GM23338 (cell line): ENCODE results near the gene HOXD8.

Source experiments
- CREB1 ChIP-seq: fragments of 250-450 bp; sonication (Bioruptor Pico); IDR thresholded peaks from 2 replicates; pipeline ENCODE4 v1.5.0; 2020; ENCODE audit warnings: low read depth, mild to moderate bottlenecking, moderate library complexity
- EZH2 ChIP-seq: fragments of 200-600 bp; sonication (generic); IDR thresholded peaks from one replicate; pipeline ENCODE4 v1.8.0; 2017; ENCODE audit warnings: antibody characterized with exemption, mild to moderate bottlenecking, low read depth; ENCODE audit not compliant: unreplicated experiment
- EZH2phosphoT487 ChIP-seq: fragments of 200-600 bp; sonication (generic); IDR thresholded peaks from one replicate; pipeline ENCODE4 v1.8.1; 2018; ENCODE audit warnings: antibody characterized with exemption; ENCODE audit not compliant: unreplicated experiment
- JUNB ChIP-seq: IDR thresholded peaks from one replicate; pipeline ENCODE4 v1.6.1; 2016; ENCODE audit warnings: antibody characterized with exemption; ENCODE audit not compliant: unreplicated experiment
- NANOG ChIP-seq: IDR thresholded peaks from 2 replicates; pipeline ENCODE4 v1.6.1; 2016; ENCODE audit warnings: antibody characterized with exemption, borderline replicate concordance
- POLR2AphosphoS5 ChIP-seq: IDR thresholded peaks from 2 replicates; pipeline ENCODE4 v1.6.1; 2016; ENCODE audit warnings: antibody characterized with exemption, low read depth
- ZNF114 ChIP-seq: fragments of 250-450 bp; sonication (Bioruptor Pico); IDR thresholded peaks from 2 replicates; pipeline ENCODE4 v1.5.0; 2020; ENCODE audit warnings: mild to moderate bottlenecking, moderate library complexity
- TF ChIP-seq, protein P1 (sequence below), 2 experiments: fragments of 200-600 bp in 1 of 2; sonication (generic) in 1 of 2; conservative IDR thresholded peaks; 2 replicates each; pipeline versions ENCODE4 v1.5.1 to v1.6.1; 2016 to 2017; ENCODE audit warnings: antibody characterized with exemption in 2 of 2, low read depth in 2 of 2, mild to moderate bottlenecking in 2 of 2, moderate library complexity in 1 of 2
- TF ChIP-seq, protein P2 (sequence below): IDR thresholded peaks from 2 replicates; pipeline ENCODE4 v1.6.1; 2016; ENCODE audit warnings: antibody characterized with exemption
- TF ChIP-seq, protein P3 (sequence below): IDR thresholded peaks from one replicate; pipeline ENCODE4 v1.6.1; 2018; ENCODE audit warnings: antibody characterized with exemption; ENCODE audit not compliant: unreplicated experiment
- TF ChIP-seq, protein P4 (sequence below): fragments of 250-450 bp; sonication (Bioruptor Pico); IDR thresholded peaks from 2 replicates; pipeline ENCODE4 v1.5.0; 2020; ENCODE audit warnings: mild to moderate bottlenecking, moderate library complexity

DNA sequence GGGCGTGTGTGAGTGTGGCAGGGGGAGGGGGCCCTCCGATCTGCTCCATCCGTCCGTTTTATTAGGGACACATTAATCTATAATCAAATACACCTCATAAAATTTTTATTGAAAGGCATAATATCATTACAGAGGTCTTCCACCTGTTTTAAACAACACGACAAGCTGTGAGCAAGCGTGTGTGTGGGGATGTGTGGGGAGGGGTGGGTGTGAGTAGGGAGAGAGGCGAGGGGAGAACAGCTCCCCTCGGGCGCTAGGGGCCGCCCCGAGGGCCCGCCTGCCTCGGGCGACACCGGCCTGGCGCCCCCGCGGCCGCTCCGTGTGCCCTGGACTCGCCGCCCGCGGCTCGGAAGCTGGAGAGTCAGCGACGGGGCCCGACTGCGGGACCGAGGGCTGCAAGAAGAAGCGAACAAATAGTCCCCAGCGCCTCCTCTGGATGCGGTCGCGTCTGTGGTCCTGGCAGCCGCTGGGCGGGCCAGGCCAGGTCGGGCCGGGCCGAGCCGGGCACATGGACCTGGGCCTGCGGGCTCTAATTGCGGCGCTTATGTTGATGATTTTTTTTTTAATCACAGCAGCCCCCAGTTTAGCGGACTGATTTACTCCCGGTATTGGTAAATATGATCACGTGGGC, 7.3 kb upstream of the HOXD8 start:
- TF ChIP-seq EZH2phosphoT487 (peak; percentile 12), POLR2AphosphoS5 (no peak), JUNB (no peak), EZH2 (peak; percentile 50), ZNF114 (CRISPR knock-in tag) (no peak), CREB1 (no peak), NANOG (no peak)
- TF ChIP-seq, protein P1, sequence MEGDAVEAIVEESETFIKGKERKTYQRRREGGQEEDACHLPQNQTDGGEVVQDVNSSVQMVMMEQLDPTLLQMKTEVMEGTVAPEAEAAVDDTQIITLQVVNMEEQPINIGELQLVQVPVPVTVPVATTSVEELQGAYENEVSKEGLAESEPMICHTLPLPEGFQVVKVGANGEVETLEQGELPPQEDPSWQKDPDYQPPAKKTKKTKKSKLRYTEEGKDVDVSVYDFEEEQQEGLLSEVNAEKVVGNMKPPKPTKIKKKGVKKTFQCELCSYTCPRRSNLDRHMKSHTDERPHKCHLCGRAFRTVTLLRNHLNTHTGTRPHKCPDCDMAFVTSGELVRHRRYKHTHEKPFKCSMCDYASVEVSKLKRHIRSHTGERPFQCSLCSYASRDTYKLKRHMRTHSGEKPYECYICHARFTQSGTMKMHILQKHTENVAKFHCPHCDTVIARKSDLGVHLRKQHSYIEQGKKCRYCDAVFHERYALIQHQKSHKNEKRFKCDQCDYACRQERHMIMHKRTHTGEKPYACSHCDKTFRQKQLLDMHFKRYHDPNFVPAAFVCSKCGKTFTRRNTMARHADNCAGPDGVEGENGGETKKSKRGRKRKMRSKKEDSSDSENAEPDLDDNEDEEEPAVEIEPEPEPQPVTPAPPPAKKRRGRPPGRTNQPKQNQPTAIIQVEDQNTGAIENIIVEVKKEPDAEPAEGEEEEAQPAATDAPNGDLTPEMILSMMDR (conservative IDR thresholded peaks at IDR 0.05; ENCODE audit: low read depth in 2 of 2) = no peak
- TF ChIP-seq, protein P2, sequence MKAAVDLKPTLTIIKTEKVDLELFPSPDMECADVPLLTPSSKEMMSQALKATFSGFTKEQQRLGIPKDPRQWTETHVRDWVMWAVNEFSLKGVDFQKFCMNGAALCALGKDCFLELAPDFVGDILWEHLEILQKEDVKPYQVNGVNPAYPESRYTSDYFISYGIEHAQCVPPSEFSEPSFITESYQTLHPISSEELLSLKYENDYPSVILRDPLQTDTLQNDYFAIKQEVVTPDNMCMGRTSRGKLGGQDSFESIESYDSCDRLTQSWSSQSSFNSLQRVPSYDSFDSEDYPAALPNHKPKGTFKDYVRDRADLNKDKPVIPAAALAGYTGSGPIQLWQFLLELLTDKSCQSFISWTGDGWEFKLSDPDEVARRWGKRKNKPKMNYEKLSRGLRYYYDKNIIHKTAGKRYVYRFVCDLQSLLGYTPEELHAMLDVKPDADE = no peak
- TF ChIP-seq, protein P3, sequence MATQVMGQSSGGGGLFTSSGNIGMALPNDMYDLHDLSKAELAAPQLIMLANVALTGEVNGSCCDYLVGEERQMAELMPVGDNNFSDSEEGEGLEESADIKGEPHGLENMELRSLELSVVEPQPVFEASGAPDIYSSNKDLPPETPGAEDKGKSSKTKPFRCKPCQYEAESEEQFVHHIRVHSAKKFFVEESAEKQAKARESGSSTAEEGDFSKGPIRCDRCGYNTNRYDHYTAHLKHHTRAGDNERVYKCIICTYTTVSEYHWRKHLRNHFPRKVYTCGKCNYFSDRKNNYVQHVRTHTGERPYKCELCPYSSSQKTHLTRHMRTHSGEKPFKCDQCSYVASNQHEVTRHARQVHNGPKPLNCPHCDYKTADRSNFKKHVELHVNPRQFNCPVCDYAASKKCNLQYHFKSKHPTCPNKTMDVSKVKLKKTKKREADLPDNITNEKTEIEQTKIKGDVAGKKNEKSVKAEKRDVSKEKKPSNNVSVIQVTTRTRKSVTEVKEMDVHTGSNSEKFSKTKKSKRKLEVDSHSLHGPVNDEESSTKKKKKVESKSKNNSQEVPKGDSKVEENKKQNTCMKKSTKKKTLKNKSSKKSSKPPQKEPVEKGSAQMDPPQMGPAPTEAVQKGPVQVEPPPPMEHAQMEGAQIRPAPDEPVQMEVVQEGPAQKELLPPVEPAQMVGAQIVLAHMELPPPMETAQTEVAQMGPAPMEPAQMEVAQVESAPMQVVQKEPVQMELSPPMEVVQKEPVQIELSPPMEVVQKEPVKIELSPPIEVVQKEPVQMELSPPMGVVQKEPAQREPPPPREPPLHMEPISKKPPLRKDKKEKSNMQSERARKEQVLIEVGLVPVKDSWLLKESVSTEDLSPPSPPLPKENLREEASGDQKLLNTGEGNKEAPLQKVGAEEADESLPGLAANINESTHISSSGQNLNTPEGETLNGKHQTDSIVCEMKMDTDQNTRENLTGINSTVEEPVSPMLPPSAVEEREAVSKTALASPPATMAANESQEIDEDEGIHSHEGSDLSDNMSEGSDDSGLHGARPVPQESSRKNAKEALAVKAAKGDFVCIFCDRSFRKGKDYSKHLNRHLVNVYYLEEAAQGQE = no peak
- TF ChIP-seq, protein P4, sequence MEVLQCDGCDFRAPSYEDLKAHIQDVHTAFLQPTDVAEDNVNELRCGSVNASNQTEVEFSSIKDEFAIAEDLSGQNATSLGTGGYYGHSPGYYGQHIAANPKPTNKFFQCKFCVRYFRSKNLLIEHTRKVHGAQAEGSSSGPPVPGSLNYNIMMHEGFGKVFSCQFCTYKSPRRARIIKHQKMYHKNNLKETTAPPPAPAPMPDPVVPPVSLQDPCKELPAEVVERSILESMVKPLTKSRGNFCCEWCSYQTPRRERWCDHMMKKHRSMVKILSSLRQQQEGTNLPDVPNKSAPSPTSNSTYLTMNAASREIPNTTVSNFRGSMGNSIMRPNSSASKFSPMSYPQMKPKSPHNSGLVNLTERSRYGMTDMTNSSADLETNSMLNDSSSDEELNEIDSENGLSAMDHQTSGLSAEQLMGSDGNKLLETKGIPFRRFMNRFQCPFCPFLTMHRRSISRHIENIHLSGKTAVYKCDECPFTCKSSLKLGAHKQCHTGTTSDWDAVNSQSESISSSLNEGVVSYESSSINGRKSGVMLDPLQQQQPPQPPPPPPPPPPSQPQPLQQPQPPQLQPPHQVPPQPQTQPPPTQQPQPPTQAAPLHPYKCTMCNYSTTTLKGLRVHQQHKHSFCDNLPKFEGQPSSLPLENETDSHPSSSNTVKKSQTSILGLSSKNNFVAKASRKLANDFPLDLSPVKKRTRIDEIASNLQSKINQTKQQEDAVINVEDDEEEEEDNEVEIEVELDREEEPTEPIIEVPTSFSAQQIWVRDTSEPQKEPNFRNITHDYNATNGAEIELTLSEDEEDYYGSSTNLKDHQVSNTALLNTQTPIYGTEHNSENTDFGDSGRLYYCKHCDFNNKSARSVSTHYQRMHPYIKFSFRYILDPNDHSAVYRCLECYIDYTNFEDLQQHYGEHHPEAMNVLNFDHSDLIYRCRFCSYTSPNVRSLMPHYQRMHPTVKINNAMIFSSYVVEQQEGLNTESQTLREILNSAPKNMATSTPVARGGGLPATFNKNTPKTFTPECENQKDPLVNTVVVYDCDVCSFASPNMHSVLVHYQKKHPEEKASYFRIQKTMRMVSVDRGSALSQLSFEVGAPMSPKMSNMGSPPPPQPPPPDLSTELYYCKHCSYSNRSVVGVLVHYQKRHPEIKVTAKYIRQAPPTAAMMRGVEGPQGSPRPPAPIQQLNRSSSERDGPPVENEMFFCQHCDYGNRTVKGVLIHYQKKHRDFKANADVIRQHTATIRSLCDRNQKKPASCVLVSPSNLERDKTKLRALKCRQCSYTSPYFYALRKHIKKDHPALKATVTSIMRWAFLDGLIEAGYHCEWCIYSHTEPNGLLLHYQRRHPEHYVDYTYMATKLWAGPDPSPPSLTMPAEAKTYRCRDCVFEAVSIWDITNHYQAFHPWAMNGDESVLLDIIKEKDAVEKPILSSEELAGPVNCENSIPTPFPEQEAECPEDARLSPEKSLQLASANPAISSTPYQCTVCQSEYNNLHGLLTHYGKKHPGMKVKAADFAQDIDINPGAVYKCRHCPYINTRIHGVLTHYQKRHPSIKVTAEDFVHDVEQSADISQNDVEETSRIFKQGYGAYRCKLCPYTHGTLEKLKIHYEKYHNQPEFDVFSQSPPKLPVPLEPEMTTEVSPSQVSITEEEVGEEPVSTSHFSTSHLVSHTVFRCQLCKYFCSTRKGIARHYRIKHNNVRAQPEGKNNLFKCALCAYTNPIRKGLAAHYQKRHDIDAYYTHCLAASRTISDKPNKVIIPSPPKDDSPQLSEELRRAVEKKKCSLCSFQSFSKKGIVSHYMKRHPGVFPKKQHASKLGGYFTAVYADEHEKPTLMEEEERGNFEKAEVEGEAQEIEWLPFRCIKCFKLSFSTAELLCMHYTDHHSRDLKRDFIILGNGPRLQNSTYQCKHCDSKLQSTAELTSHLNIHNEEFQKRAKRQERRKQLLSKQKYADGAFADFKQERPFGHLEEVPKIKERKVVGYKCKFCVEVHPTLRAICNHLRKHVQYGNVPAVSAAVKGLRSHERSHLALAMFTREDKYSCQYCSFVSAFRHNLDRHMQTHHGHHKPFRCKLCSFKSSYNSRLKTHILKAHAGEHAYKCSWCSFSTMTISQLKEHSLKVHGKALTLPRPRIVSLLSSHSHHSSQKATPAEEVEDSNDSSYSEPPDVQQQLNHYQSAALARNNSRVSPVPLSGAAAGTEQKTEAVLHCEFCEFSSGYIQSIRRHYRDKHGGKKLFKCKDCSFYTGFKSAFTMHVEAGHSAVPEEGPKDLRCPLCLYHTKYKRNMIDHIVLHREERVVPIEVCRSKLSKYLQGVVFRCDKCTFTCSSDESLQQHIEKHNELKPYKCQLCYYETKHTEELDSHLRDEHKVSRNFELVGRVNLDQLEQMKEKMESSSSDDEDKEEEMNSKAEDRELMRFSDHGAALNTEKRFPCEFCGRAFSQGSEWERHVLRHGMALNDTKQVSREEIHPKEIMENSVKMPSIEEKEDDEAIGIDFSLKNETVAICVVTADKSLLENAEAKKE (CRISPR knock-in tag) = no peak
